ENCODE data around the gene TLE6. TPM values are rescaled to one million over a fixed set of nuclear protein-coding genes. Genes with fewer than 3 reads are reported as not detected.

TLE6 gene
- total and polyA plus RNA-seq, 10 of the 15 experiments (the other 5 are each of a cell fraction or from before 2014, with no cell fraction given) = 2.7 to 13.8 (median 6.4) TPM

- TF ChIP-seq CEBPZ (IDR thresholded peaks at IDR 0.05; ENCODE audit: low read depth, low read length) (no peak), PAX8 (IDR thresholded peaks at IDR 0.05) (no peak), CREB1 (IDR thresholded peaks at IDR 0.05; ENCODE audit: low read depth) (peak; percentile 44; the same call in 1 of the 2 replicates), CHD4 (IDR thresholded peaks at IDR 0.05) (no peak), CHD1 (IDR thresholded peaks at IDR 0.05; ENCODE audit: low read depth, low read length) (0 out of 2 replicates have a peak, but pooled peaks have one; percentile 73), SMARCA5 (IDR thresholded peaks at IDR 0.05) (no peak), SUPT20H (IDR thresholded peaks at IDR 0.05; ENCODE audit: borderline replicate concordance, control insufficient read depth, low read depth, low read length) (no peak), BRCA1 (IDR thresholded peaks at IDR 0.05; ENCODE audit: low read depth, low read length) (no peak), BHLHE40 (IDR thresholded peaks at IDR 0.05; ENCODE audit: borderline replicate concordance in 1 of 2, low read depth in 2 of 2, low read length in 1 of 2) (peak in 1 of 2 experiments; percentile 52; a peak in 3 of 4 replicates), PBX3 (IDR thresholded peaks at IDR 0.05; ENCODE audit: insufficient replicate concordance, low read depth, low read length) (peak; percentile 96), RELB (IDR thresholded peaks at IDR 0.05; ENCODE audit: low read depth) (no peak), NR2C2 (IDR thresholded peaks at IDR 0.05; ENCODE audit: borderline replicate concordance, control insufficient read depth, insufficient read length, low read depth) (no peak), CHD2 (IDR thresholded peaks at IDR 0.05; ENCODE audit: borderline replicate concordance, low read depth, low read length) (no peak), E4F1 (IDR thresholded peaks at IDR 0.05; ENCODE audit: borderline replicate concordance, partially characterized antibody) (no peak), TCF12 (IDR thresholded peaks at IDR 0.05; ENCODE audit: low read depth, low read length) (no peak), ZBED1 (IDR thresholded peaks at IDR 0.05; ENCODE audit: borderline replicate concordance) (no peak), WRNIP1 (IDR thresholded peaks at IDR 0.05; ENCODE audit: borderline replicate concordance, low read depth, low read length) (no peak), POLR2AphosphoS2 (IDR thresholded peaks at IDR 0.05; ENCODE audit: low read depth, low read length) (no peak), FOXM1 (IDR thresholded peaks at IDR 0.05; ENCODE audit: low read depth, low read length) (no peak), JUND (IDR thresholded peaks at IDR 0.05; ENCODE audit: low read depth, low read length) (no peak)
Measured at GRCh38 chr19:3036119-3036976, 59.0 kb downstream of the TLE6 start (continued).

All from GM12878 (cell line).